IMR-90 (cell line): ENCODE data around the gene AP5B1.
"Not testable (repeated sequence)": the region's sequence is repeated elsewhere in the genome, so short reads cannot be mapped to it uniquely, and the experiment has no call there.

Source experiments
- CEBPB ChIP-seq: IDR thresholded peaks from 2 replicates; pipeline ENCODE4 v1.6.1; 2012; ENCODE audit warnings: low read depth, low read length, improper control_type of control experiment
- MAFK ChIP-seq: IDR thresholded peaks from 2 replicates; pipeline ENCODE4 v1.6.1; 2012; ENCODE audit warnings: low read depth, low read length, improper control_type of control experiment
- MXI1 ChIP-seq: IDR thresholded peaks from 2 replicates; pipeline ENCODE4 v1.6.1; 2012; ENCODE audit warnings: low read depth, mild to moderate bottlenecking, low read length, moderate library complexity, borderline replicate concordance
- POLR2A ChIP-seq: IDR thresholded peaks from 2 replicates; pipeline ENCODE4 v1.6.1; 2012; ENCODE audit warnings: mild to moderate bottlenecking, low read depth, low read length
- TF ChIP-seq, protein P1 (sequence below): conservative IDR thresholded peaks from 2 replicates; pipeline ENCODE4 v1.5.1; 2012; ENCODE audit warnings: mild to moderate bottlenecking, low read depth, low read length, improper control_type of control experiment
- TF ChIP-seq, protein P2 (sequence below): fragments of 150-350 bp; IDR thresholded peaks from 2 replicates; pipeline ENCODE4 v1.6.1; 2017; ENCODE audit warnings: mild to moderate bottlenecking, antibody characterized with exemption, low read length, low read depth

DNA sequence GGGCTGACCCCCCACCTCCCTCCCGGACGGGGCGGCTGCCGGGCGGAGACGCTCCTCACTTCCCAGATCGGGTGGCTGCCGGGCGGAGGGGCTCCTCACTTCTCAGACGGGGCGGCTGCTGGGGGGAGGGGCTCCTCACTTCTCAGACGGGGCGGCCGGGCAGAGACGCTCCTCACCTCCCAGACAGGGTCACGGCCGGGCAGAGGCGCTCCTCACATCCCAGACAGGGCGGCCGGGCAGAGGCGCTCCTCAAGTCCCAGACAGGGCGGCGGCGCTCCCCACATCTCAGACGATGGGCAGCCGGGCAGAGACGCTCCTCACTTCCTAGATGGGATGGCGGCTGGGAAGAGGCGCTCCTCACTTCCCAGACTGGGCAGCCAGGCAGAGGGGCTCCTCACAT, 18.0 kb downstream of the AP5B1 start:
- TF ChIP-seq POLR2A, CEBPB, MXI1, MAFK: not testable (repeated sequence)
- TF ChIP-seq, protein P1, sequence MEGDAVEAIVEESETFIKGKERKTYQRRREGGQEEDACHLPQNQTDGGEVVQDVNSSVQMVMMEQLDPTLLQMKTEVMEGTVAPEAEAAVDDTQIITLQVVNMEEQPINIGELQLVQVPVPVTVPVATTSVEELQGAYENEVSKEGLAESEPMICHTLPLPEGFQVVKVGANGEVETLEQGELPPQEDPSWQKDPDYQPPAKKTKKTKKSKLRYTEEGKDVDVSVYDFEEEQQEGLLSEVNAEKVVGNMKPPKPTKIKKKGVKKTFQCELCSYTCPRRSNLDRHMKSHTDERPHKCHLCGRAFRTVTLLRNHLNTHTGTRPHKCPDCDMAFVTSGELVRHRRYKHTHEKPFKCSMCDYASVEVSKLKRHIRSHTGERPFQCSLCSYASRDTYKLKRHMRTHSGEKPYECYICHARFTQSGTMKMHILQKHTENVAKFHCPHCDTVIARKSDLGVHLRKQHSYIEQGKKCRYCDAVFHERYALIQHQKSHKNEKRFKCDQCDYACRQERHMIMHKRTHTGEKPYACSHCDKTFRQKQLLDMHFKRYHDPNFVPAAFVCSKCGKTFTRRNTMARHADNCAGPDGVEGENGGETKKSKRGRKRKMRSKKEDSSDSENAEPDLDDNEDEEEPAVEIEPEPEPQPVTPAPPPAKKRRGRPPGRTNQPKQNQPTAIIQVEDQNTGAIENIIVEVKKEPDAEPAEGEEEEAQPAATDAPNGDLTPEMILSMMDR = not testable (repeated sequence)
- TF ChIP-seq, protein P2, sequence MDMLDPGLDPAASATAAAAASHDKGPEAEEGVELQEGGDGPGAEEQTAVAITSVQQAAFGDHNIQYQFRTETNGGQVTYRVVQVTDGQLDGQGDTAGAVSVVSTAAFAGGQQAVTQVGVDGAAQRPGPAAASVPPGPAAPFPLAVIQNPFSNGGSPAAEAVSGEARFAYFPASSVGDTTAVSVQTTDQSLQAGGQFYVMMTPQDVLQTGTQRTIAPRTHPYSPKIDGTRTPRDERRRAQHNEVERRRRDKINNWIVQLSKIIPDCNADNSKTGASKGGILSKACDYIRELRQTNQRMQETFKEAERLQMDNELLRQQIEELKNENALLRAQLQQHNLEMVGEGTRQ = not testable (repeated sequence)
